Mesendoderm (in vitro differentiated cells): Measurements from ENCODE around the gene PBX1.

Experiments
- DNase-seq: peaks from one replicate; pipeline ENCODE4 v3.0.0; 2013
- H2AK5ac ChIP-seq: 2 replicates; pipeline ENCODE4 v1.6.1; 2013; ENCODE audit warnings: low read length, inconsistent platforms
- H2BK120ac ChIP-seq: 2 replicates; pipeline ENCODE4 v1.6.1; 2013; ENCODE audit warnings: low read depth, mild to moderate bottlenecking, low read length, moderate library complexity, mixed read lengths
- H2BK15ac ChIP-seq: replicated peaks from 2 replicates; pipeline ENCODE4 v1.6.1; 2013; ENCODE audit warnings: low read depth, mild to moderate bottlenecking, moderate library complexity
- H2BK5ac ChIP-seq: 2 replicates; pipeline ENCODE4 v1.6.1; 2013; ENCODE audit warnings: low read length, inconsistent platforms
- H3K18ac ChIP-seq: 2 replicates; pipeline ENCODE4 v1.6.1; 2013; ENCODE audit warnings: mild to moderate bottlenecking, low read length, mixed read lengths
- H3K23ac ChIP-seq: one replicate; pipeline ENCODE4 v1.6.1; 2013; ENCODE audit warnings: low read length
- H3K27ac ChIP-seq: 2 replicates; pipeline ENCODE4 v1.5.1; 2013; ENCODE audit warnings: low read depth, mild to moderate bottlenecking, inconsistent platforms, low read length, moderate library complexity
- H3K27me3 ChIP-seq: 2 replicates; pipeline ENCODE4 v1.6.1; 2013; ENCODE audit warnings: low read length, control low read depth, mild to moderate bottlenecking, inconsistent platforms; ENCODE audit not compliant: insufficient read depth, poor library complexity
- H3K36me3 ChIP-seq: 2 replicates; pipeline ENCODE4 v1.6.1; 2013; ENCODE audit warnings: low read length, inconsistent platforms; ENCODE audit not compliant: control insufficient read depth, insufficient read depth
- H3K4ac ChIP-seq: one replicate; pipeline ENCODE4 v1.6.1; 2013; ENCODE audit warnings: low read depth, mild to moderate bottlenecking, low read length, moderate library complexity
- H3K4me1 ChIP-seq: 2 replicates; pipeline ENCODE4 v1.6.1; 2013; ENCODE audit warnings: low read depth, low read length, inconsistent platforms; ENCODE audit not compliant: control insufficient read depth
- H3K4me2 ChIP-seq: 2 replicates; pipeline ENCODE4 v1.6.1; 2013; ENCODE audit warnings: low read length
- H3K4me3 ChIP-seq: 2 replicates; pipeline ENCODE4 v1.5.1; 2013; ENCODE audit warnings: mild to moderate bottlenecking, low read length
- H3K56ac ChIP-seq: one replicate; pipeline ENCODE4 v1.6.1; 2013; ENCODE audit warnings: low read length
- H3K79me1 ChIP-seq: 2 replicates; pipeline ENCODE4 v1.6.1; 2013; ENCODE audit warnings: low read length, inconsistent platforms
- H3K79me2 ChIP-seq: 2 replicates; pipeline ENCODE4 v1.6.1; 2013; ENCODE audit warnings: mild to moderate bottlenecking, low read length; ENCODE audit not compliant: control insufficient read depth, insufficient read depth
- H3K9ac ChIP-seq: 2 replicates; pipeline ENCODE4 v1.6.1; 2013; ENCODE audit warnings: low read length, inconsistent platforms
- H4K5ac ChIP-seq: one replicate; pipeline ENCODE4 v1.6.1; 2013; ENCODE audit warnings: low read length
- H4K8ac ChIP-seq: one replicate; pipeline ENCODE4 v1.6.1; 2013; ENCODE audit warnings: low read depth, mild to moderate bottlenecking, control low read depth, low read length, moderate library complexity
- WGBS: extraction: QIAGEN DNeasy Blood & Tissue Kit; methylation state at CpG from one replicate; pipeline ENCODE4 v1.1.7; 2013; ENCODE audit warnings: low lambda C conversion rate, missing lambda C conversion rate; ENCODE audit not compliant: insufficient coverage; ENCODE audit errors: extremely low coverage; 5-methylcytosine and 5-hydroxymethylcytosine counted together

PBX1 gene

DNA sequence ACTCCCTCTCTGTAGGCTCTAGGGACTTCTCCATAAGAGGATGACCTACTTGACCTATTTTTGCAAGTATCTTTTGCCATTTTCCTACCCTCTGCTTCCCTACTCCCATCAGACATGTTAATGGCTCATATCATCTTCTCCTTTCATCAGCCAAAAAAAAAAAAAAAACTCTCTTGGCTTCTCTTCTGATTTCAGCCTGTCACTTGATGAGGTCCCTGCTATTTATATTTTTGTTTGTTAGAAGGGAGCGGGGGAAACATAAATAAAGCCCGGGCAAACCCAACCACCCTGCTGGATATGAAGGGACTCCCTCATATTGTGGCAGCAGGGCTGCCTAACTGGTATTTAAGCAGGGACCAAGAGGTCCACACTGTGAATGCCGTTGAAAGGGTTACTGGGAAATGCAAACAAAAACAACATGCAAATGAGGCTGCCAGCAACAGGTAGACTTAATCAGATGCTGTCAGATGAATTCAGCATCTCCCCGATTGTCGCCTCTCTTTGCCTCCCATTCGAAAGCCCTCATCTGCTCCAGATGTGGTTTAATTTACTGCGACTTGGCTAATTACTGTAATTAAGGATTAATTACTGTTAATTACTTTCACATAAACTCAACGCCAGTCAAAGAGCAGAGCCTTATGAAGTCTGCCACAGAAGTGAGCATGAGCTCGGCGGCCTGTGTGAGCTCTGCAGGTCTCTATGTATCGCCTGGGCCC is 172.3 kb downstream of the PBX1 start:
- Histone ChIP-seq H3K27me3 (no peaks in the 10 kb centered on the region), H3K36me3 (no peaks in the 10 kb centered on the region), H2BK15ac (no peak overlapping the region), H3K4ac (no peak overlapping the region), H4K8ac (no peak overlapping the region), H2BK120ac (no peak overlapping the region), H2AK5ac (no peak overlapping the region), H3K4me2 (no peak overlapping the region), H3K4me1 (peaks cover 2% of the 10 kb centered on the region), H3K23ac (no peak overlapping the region), H3K79me2 (no peaks in the 10 kb centered on the region), H3K4me3 (no peak overlapping the region), H2BK5ac (no peak overlapping the region), H3K9ac (no peak overlapping the region), H3K18ac (no peak overlapping the region), H3K79me1 (no peaks in the 10 kb centered on the region), H3K27ac (no peak overlapping the region), H4K5ac (no peak overlapping the region), H3K56ac (no peak overlapping the region)
- DNase-seq, result peak; percentile 42
- WGBS, result no CpG with 5 or more reads among the region's 11 CpGs

DNA sequence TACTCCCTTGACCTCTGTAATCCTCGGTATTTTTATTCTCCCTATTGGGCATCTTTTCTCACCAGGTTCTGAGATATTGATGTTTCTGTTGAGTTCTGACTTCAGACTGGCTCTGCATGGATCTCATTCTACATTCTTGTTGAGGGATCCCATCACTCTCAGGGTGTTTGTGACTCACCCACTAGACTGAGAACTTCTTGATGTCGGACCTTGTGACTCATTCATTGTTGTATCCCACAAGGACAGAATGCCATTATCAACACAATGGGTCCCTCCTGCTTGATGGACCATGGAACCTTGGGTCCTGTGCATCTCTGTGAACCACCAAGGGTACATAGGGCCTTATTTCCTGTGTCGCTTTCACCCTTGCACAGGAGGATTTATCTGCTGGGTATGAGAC is 174.1 kb downstream of the PBX1 start:
- DNase-seq, result peak; percentile 30
- Histone ChIP-seq H3K79me2 (no peaks in the 10 kb centered on the region), H2BK5ac (no peak overlapping the region), H3K56ac (no peak overlapping the region), H3K27ac (no peak overlapping the region), H3K4me2 (no peak overlapping the region), H3K18ac (no peak overlapping the region), H3K27me3 (no peaks in the 10 kb centered on the region), H3K4me3 (no peak overlapping the region), H4K8ac (no peak overlapping the region), H2AK5ac (no peak overlapping the region), H4K5ac (no peak overlapping the region), H3K23ac (no peak overlapping the region), H3K4ac (no peak overlapping the region), H3K79me1 (no peaks in the 10 kb centered on the region), H2BK120ac (no peak overlapping the region), H3K9ac (no peak overlapping the region), H3K4me1 (peaks cover 2% of the 10 kb centered on the region), H3K36me3 (no peaks in the 10 kb centered on the region), H2BK15ac (no peak overlapping the region)
- WGBS, result no CpG with 5 or more reads among the region's 3 CpGs

DNA sequence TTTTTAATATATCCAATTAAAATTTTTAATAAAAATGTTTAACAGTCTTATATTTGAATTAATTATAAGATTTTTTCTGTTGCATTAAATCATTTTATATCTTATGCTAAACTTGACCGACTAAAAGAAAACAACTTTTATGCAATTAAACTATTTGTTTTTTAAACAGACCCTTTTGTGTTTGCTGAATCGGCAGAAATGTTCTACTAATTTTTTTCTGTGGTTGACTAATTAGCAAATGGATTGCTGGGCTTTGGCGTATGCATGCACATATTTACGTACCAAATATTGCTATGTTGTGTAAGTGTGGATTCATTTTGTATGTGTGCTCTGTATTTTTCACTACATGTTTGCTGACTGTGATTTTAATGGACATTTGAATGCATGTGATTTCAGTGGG is 174.8 kb downstream of the PBX1 start:
- no peaks in the 10 kb centered on the region for H3K79me1 ChIP-seq
- no peak overlapping the region for H2AK5ac ChIP-seq
- no peak overlapping the region for H3K56ac ChIP-seq
- no peak overlapping the region for H4K8ac ChIP-seq
- no peak overlapping the region for H2BK5ac ChIP-seq
- no peak overlapping the region for H3K4ac ChIP-seq
- H3K79me2 ChIP-seq, result no peaks in the 10 kb centered on the region
- peaks cover 2% of the 10 kb centered on the region for H3K4me1 ChIP-seq
- H2BK15ac ChIP-seq, result no peak overlapping the region
- H3K4me2 ChIP-seq, result no peak overlapping the region
- no peak overlapping the region for H3K27ac ChIP-seq
- H2BK120ac ChIP-seq, result no peak overlapping the region
- no peaks in the 10 kb centered on the region for H3K36me3 ChIP-seq
- no peak for DNase-seq
- no peaks in the 10 kb centered on the region for H3K27me3 ChIP-seq
- no peak overlapping the region for H3K4me3 ChIP-seq
- no peak overlapping the region for H3K9ac ChIP-seq
- no peak overlapping the region for H3K18ac ChIP-seq
- H3K23ac ChIP-seq, result no peak overlapping the region
- no peak overlapping the region for H4K5ac ChIP-seq
- WGBS, result no CpG with 5 or more reads among the region's 4 CpGs

DNA sequence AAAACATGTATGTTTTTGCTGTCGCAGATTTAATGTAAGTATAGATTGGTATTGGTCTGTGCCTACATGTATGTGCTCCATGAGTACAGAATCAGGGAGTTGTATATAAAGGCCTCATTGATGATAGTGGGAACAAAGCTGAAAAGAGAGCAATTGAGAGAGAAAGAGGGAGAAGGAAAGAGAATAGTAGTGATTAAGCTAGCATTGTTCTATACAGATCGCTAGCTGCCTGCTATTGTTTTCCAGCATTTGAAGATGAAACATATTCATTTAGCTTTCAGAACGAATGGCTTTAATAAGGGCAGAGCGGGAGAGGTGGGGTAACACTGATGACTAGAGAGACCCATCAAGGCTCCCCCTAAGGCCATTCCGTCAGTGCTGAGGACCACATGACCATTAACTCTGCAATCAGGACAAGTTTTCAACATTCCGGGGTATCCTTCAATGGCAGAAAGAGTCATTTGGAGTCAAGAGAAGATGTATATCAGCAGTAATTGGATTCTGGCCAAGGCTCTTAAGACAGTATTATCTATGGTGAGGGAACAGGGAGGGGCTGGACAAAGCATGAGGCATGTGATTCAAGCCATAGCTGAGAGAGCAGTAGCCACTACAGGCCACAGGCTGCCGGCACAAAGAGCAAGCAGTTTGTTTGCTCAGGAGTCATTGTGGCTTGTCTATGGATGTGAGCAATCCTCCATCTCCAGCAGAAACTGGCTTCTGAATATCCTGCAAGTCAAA is 176.5 kb downstream of the PBX1 start:
- WGBS, result 100% methylated on average over 1 of the region's 7 CpGs
- no peaks in the 10 kb centered on the region for H3K79me2 ChIP-seq
- no peaks in the 10 kb centered on the region for H3K27me3 ChIP-seq
- H4K5ac ChIP-seq, result no peak overlapping the region
- H3K4me1 ChIP-seq, result peaks cover 2% of the 10 kb centered on the region
- no peak overlapping the region for H2BK120ac ChIP-seq
- no peak overlapping the region for H2AK5ac ChIP-seq
- no peak for DNase-seq
- H4K8ac ChIP-seq, result no peak overlapping the region
- H3K23ac ChIP-seq, result no peak overlapping the region
- H3K18ac ChIP-seq, result no peak overlapping the region
- no peaks in the 10 kb centered on the region for H3K79me1 ChIP-seq
- H2BK15ac ChIP-seq, result no peak overlapping the region
- H3K4me2 ChIP-seq, result no peak overlapping the region
- no peak overlapping the region for H3K4ac ChIP-seq
- no peak overlapping the region for H3K27ac ChIP-seq
- H3K9ac ChIP-seq, result no peak overlapping the region
- H3K56ac ChIP-seq, result no peak overlapping the region
- no peaks in the 10 kb centered on the region for H3K36me3 ChIP-seq
- no peak overlapping the region for H3K4me3 ChIP-seq
- no peak overlapping the region for H2BK5ac ChIP-seq

DNA sequence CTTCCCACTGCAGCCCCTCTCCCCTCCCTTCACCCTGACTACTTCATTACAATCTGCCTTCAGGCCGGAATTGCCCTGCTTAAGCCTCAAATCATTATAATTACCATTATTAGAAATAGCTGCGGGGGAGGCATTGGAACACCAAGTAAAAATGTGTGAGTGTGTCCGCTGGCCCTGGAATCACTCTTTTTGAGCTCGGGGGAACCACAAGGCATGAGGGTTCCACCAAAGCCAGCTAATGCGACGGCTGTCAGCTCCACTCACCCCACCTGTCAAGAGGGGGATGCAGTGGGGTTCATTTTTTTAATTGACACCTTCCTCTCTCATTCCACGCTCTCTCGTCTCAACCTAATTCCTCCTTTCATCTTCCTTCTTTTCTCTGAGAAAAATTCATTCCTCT is 177.2 kb downstream of the PBX1 start:
- H2BK120ac ChIP-seq, result no peak overlapping the region
- H4K5ac ChIP-seq, result no peak overlapping the region
- H2BK5ac ChIP-seq, result no peak overlapping the region
- no peak for DNase-seq
- H3K79me2 ChIP-seq, result no peaks in the 10 kb centered on the region
- no peak overlapping the region for H3K4me2 ChIP-seq
- no peak overlapping the region for H3K4me3 ChIP-seq
- H3K18ac ChIP-seq, result no peak overlapping the region
- H3K23ac ChIP-seq, result no peak overlapping the region
- no peak overlapping the region for H2BK15ac ChIP-seq
- no peaks in the 10 kb centered on the region for H3K36me3 ChIP-seq
- H3K9ac ChIP-seq, result no peak overlapping the region
- no peaks in the 10 kb centered on the region for H3K79me1 ChIP-seq
- H3K4me1 ChIP-seq, result no peaks in the 10 kb centered on the region
- no peak overlapping the region for H2AK5ac ChIP-seq
- no peaks in the 10 kb centered on the region for H3K27me3 ChIP-seq
- WGBS, result 100% methylated on average over 2 of the region's 8 CpGs
- no peak overlapping the region for H4K8ac ChIP-seq
- no peak overlapping the region for H3K27ac ChIP-seq
- no peak overlapping the region for H3K4ac ChIP-seq
- H3K56ac ChIP-seq, result no peak overlapping the region
